Fibroblast of peridontal ligament (primary cell): ENCODE data around the gene ADGRL3.
"Not testable (repeated sequence)": the region's sequence is repeated elsewhere in the genome, so short reads cannot be mapped to it uniquely, and the experiment has no call there.

ENCODE experiments used
- DNase-seq: peaks from one replicate; pipeline ENCODE4 v3.0.0-alpha.2; 2010; ENCODE audit errors: extremely low read depth

Gene ADGRL3

DNA sequence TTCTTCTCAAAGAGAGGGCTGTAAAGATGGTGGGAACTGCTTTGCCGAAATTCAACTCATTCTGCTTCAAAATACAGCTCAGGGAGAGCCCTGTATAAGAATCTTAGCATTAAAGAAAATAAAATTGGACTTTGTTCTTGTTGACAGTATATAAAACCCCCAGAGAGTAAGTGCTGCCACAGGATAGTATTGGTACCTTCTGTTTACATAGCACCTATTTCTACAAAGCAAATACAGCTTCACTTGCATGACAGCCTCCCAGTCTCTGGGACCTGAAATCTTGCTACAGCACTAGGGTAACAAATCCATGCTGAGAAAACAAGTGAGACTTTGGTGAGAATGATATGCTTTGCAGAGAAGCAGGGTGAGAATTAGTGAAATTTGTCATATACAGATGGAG is 428.6 kb downstream of the ADGRL3 start:
- DNase-seq, result no peak

GRCh38 chr4:61630548-61630947 is 430.4 kb downstream of the ADGRL3 start:
- DNase-seq, result peak; percentile 5

DNA sequence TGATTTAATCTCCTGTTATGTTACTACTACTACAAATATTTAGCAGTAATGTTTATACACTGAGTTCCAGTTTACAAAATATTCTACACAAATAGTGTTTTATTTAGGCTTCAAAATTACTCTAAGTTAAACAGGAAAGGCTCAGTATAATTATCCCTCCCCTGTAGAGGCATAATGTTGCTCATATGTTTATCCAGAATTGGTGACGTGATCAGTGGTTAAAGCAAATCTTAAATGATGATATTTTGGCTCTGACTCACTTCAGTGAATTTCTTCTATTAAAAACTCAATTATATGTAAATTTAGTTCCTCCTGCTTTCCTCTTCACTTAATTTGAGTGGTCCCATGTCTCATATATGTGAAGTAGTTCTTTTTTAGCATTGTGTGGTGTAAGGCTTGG is 438.5 kb downstream of the ADGRL3 start:
- peak; percentile 39 for DNase-seq

GRCh38 chr4:61646746-61647350 is 446.7 kb downstream of the ADGRL3 start:
- not testable (repeated sequence) for DNase-seq

- DNase-seq, result no peak
Observed at GRCh38 chr4:61648264-61648663, 448.1 kb downstream of the ADGRL3 start.

DNA sequence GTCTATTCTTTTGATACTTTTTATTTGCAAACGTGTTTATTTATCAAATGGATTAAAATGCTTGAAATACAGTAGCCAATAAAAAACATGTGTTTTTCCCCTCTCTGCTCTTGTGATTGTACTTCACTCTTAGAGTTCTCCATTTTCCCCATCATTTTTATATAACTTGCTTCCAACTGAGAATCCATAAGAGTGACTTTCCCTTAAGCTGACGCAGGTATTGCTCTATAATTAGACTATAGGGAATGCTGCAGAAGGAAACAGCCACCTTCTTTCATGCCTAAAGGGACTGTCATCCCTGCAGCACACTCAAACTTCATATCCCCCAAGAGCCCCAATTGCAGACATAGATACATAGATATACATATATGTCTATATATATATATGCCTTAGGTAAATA is 456.9 kb downstream of the ADGRL3 start:
- no peak for DNase-seq

- DNase-seq, result no peak
Observed at GRCh38 chr4:61661960-61662359, 461.8 kb downstream of the ADGRL3 start.

DNA sequence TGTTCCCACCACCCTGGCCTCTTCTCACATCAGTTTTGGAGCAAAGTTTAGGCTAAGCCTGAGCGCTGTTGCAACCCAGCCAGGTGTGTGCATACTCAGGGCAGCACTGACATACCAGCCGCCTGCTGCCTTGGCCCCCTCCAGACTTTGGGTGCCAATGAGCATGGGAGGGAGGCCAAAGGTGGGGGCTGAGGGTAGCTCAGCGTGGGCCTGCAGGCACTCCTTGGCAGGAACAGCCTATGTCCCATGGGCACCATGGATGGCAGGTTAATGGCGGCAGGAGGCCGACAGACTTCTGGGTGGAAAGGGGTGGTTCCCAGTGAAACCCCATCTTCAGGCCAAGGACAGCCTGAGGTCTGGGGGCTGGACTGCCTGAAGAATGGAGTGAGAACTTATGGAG is 462.2 kb downstream of the ADGRL3 start:
- no peak for DNase-seq

GRCh38 chr4:61663310-61663709 is 463.2 kb downstream of the ADGRL3 start:
- no peak for DNase-seq

GRCh38 chr4:61665649-61666048 is 465.5 kb downstream of the ADGRL3 start:
- no peak for DNase-seq

GRCh38 chr4:61666244-61666643 is 466.1 kb downstream of the ADGRL3 start:
- DNase-seq, result peak; percentile 1

GRCh38 chr4:61671599-61671998 is 471.5 kb downstream of the ADGRL3 start:
- no peak for DNase-seq

DNA sequence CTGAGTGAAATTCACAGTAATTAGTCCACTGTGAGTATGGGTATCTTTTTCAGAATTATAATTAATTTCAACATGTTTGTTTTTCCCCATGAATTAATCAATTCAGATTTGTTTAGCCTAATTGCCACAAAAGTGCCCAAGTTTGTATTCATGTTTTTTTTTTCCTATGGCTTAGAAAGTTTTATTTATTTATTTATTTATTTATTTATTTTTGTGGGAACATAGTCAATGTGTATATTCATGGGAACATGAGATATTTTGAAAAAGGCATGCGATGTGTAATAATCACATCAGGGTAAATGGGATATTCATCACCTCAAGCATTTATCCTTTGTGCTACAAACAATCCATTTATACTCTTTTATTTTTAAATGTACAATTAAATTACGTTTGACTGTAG is 475.3 kb downstream of the ADGRL3 start:
- DNase-seq, result no peak

- DNase-seq, result no peak
Observed at GRCh38 chr4:61678297-61678696, 478.2 kb downstream of the ADGRL3 start.

GRCh38 chr4:61693520-61693919 is 493.4 kb downstream of the ADGRL3 start:
- DNase-seq, result no peak

DNA sequence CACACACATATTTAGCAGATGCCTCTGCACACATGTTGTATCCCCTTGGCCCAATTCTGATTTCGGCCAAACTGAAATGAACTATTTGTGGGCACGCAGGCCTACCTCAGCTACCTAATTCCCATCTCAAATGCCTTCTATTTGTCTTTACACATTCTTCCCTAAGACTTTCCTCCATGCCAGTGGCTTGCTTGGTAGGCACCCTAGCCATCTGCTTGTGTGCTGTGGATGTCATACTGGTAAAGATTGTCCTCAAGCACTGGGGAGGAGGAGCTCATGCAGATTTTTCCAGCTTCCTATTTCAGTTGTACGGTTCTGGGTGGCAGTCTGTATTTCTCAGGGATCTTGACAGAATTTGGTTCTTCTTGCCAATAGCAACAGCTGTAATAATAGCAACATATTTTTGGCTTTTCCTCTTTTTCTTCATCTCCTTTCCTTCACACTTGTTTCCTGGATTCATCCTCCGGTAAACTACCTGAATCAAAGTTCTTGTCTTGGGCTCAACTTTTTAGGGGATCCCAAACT is 514.3 kb downstream of the ADGRL3 start:
- no peak for DNase-seq

DNA sequence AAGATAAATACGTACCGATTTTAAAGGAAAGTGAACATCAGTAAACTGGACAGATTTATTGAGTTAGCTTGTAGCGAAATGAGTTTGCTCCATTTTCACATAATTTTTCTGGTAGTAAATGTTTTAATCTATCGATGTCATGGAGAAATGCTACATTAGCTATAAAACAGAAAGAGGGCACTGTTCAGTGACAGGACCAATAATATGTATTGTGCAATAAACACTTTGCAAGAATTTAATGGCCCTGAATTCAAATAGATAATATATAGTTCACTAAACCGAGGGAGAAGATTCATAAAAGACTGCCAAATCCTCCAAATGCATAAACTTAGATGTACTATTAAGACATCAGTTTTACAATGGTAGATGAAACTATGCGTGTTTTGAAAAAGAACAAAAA is 516.3 kb downstream of the ADGRL3 start:
- no peak for DNase-seq

- DNase-seq, result no peak
Observed at GRCh38 chr4:61723492-61723891, 523.4 kb downstream of the ADGRL3 start.

- no peak for DNase-seq
Observed at GRCh38 chr4:61727286-61727685, 527.2 kb downstream of the ADGRL3 start.

DNA sequence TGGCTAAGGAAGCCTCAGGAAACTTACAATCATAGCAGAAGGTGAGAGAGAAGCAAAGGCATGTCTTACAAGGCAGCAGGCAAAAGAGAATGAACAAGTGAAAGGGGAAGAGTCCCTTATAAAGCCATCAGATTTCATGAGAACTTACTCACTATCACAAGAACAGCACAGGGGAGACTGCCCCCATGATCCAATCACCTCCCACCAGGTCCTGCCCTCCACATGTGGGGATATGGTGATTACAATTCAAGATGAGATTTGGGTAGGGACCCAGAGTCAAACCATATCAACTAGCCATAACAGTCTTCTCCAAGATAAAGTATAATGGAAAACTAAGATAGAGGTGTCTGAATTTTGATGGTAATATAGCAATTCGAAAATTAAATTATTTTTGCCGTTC is 534.3 kb downstream of the ADGRL3 start:
- DNase-seq, result no peak

GRCh38 chr4:61739887-61740286 is 539.8 kb downstream of the ADGRL3 start:
- DNase-seq, result no peak

- DNase-seq, result no peak
Observed at GRCh38 chr4:61740886-61741285, 540.8 kb downstream of the ADGRL3 start.

GRCh38 chr4:61741327-61742096 is 541.4 kb downstream of the ADGRL3 start:
- DNase-seq, result no peak
